Measurements from ENCODE around the gene RAB5IF. TPM values are rescaled to one million over a fixed set of nuclear protein-coding genes. Genes with fewer than 3 reads are reported as not detected.

Gene RAB5IF
- total RNA-seq, 1 experiment from 2014 or later = 351 TPM

- peak; percentile 99 for DNase-seq (ENCODE audit: low read depth)
Measured at GRCh38 chr20:36585410-36586125, 20.0 kb upstream of the RAB5IF start.

GRCh38 chr20:36587388-36588070 is 18.1 kb upstream of the RAB5IF start:
- no peak for DNase-seq (ENCODE audit: low read depth)

- no peak for DNase-seq (ENCODE audit: low read depth)
Measured at GRCh38 chr20:36591281-36591680, 14.3 kb upstream of the RAB5IF start.

- DNase-seq (ENCODE audit: low read depth) = peak; percentile 68
Measured at GRCh38 chr20:36591854-36592641, 13.5 kb upstream of the RAB5IF start.

GRCh38 chr20:36593347-36593929 is 12.1 kb upstream of the RAB5IF start:
- DNase-seq (ENCODE audit: low read depth) = no peak

GRCh38 chr20:36599912-36600345 is 5.7 kb upstream of the RAB5IF start:
- no peak for DNase-seq (ENCODE audit: low read depth)

GRCh38 chr20:36601540-36601939 is 4.0 kb upstream of the RAB5IF start:
- no peak for DNase-seq (ENCODE audit: low read depth)

- no peak for DNase-seq (ENCODE audit: low read depth)
Measured at GRCh38 chr20:36604952-36605398, 604 bp upstream of the RAB5IF start.

- peak; percentile 55 for DNase-seq (ENCODE audit: low read depth)
Measured at GRCh38 chr20:36606158-36607066, 833 bp downstream of the RAB5IF start.

GRCh38 chr20:36607586-36608387 is 2.2 kb downstream of the RAB5IF start:
- DNase-seq (ENCODE audit: low read depth) = peak; percentile 54

GRCh38 chr20:36608388-36608728 is 2.8 kb downstream of the RAB5IF start:
- DNase-seq (ENCODE audit: low read depth) = peak; percentile 31

- DNase-seq (ENCODE audit: low read depth) = no peak
Measured at GRCh38 chr20:36611625-36612024, 6.0 kb downstream of the RAB5IF start.

- DNase-seq (ENCODE audit: low read depth) = no peak
Measured at GRCh38 chr20:36613974-36614373, 8.4 kb downstream of the RAB5IF start.

GRCh38 chr20:36614781-36615557 is 9.4 kb downstream of the RAB5IF start:
- DNase-seq (ENCODE audit: low read depth) = peak; percentile 89

GRCh38 chr20:36620917-36621316 is 15.3 kb downstream of the RAB5IF start:
- DNase-seq (ENCODE audit: low read depth) = no peak

- no peak for DNase-seq (ENCODE audit: low read depth)
Measured at GRCh38 chr20:36623444-36623843, 17.9 kb downstream of the RAB5IF start.

GRCh38 chr20:36624068-36624943 is 18.7 kb downstream of the RAB5IF start:
- DNase-seq (ENCODE audit: low read depth) = no peak

GRCh38 chr20:36624944-36625324 is 19.4 kb downstream of the RAB5IF start:
- no peak for DNase-seq (ENCODE audit: low read depth)
